ENCODE results near the gene NHLH1.
A peak's percentile ranks its signal among the peaks of the same experiment; 100 is the strongest.

The NHLH1 gene

GRCh38 chr1:160359559-160360226 is 7.2 kb upstream of the NHLH1 start:
- DNase-seq: no peak

- no peak for DNase-seq
Measured at GRCh38 chr1:160360227-160360695, 6.6 kb upstream of the NHLH1 start.

- DNase-seq: no peak
Measured at GRCh38 chr1:160361199-160361598, 5.7 kb upstream of the NHLH1 start.

GRCh38 chr1:160361814-160362167 is 5.1 kb upstream of the NHLH1 start:
- no peak for DNase-seq

GRCh38 chr1:160362168-160362957 is 4.5 kb upstream of the NHLH1 start:
- no peak for DNase-seq

GRCh38 chr1:160363010-160363409 is 3.9 kb upstream of the NHLH1 start:
- DNase-seq: no peak

GRCh38 chr1:160363951-160364735 is 2.7 kb upstream of the NHLH1 start:
- DNase-seq: no peak

- no peak for DNase-seq
Measured at GRCh38 chr1:160365325-160365724, 1.5 kb upstream of the NHLH1 start.

GRCh38 chr1:160367516-160367900 is 637 bp downstream of the NHLH1 start:
- DNase-seq: no peak

- DNase-seq: no peak
Measured at GRCh38 chr1:160367934-160368923, 1.4 kb downstream of the NHLH1 start.

- no peak for DNase-seq
Measured at GRCh38 chr1:160369087-160369486, 2.2 kb downstream of the NHLH1 start.

GRCh38 chr1:160370561-160371345 is 3.9 kb downstream of the NHLH1 start:
- no peak for DNase-seq

- no peak for DNase-seq
Measured at GRCh38 chr1:160371346-160371631, 4.4 kb downstream of the NHLH1 start.

- no peak for DNase-seq
Measured at GRCh38 chr1:160371756-160372155, 4.9 kb downstream of the NHLH1 start.

- DNase-seq: no peak
Measured at GRCh38 chr1:160373696-160374095, 6.8 kb downstream of the NHLH1 start.

GRCh38 chr1:160374306-160375110 is 7.6 kb downstream of the NHLH1 start:
- no peak for DNase-seq

- no peak for DNase-seq
Measured at GRCh38 chr1:160375788-160376524, 9.1 kb downstream of the NHLH1 start.

- peak; percentile 21 for DNase-seq
Measured at GRCh38 chr1:160376525-160377131, 9.8 kb downstream of the NHLH1 start.

GRCh38 chr1:160377585-160378206 is 10.8 kb downstream of the NHLH1 start:
- no peak for DNase-seq
